NB4 (cell line): Measurements from ENCODE around the gene CLASP2.

Experiments
- MYC ChIP-seq: IDR thresholded peaks from 2 replicates; pipeline ENCODE4 v1.6.1; 2011; ENCODE audit warnings: low read depth, low read length
- POLR2A ChIP-seq: IDR thresholded peaks from 2 replicates; pipeline ENCODE4 v1.6.1; 2011; ENCODE audit warnings: mild to moderate bottlenecking; ENCODE audit not compliant: insufficient read length; ENCODE audit errors: extremely low read depth
- TF ChIP-seq, protein P1 (sequence below): IDR thresholded peaks from 2 replicates; pipeline ENCODE4 v1.6.1; 2011; ENCODE audit warnings: low read depth, low read length
- TF ChIP-seq, protein P2 (sequence below): IDR thresholded peaks from one replicate; pipeline ENCODE4 v1.5.1; 2012; ENCODE audit warnings: low read depth, low read length

GRCh38 chr3:33663042-33663441, 55.0 kb downstream of the CLASP2 start:
- TF ChIP-seq, protein P1, sequence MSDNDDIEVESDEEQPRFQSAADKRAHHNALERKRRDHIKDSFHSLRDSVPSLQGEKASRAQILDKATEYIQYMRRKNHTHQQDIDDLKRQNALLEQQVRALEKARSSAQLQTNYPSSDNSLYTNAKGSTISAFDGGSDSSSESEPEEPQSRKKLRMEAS: no peak
- TF ChIP-seq, protein P2, sequence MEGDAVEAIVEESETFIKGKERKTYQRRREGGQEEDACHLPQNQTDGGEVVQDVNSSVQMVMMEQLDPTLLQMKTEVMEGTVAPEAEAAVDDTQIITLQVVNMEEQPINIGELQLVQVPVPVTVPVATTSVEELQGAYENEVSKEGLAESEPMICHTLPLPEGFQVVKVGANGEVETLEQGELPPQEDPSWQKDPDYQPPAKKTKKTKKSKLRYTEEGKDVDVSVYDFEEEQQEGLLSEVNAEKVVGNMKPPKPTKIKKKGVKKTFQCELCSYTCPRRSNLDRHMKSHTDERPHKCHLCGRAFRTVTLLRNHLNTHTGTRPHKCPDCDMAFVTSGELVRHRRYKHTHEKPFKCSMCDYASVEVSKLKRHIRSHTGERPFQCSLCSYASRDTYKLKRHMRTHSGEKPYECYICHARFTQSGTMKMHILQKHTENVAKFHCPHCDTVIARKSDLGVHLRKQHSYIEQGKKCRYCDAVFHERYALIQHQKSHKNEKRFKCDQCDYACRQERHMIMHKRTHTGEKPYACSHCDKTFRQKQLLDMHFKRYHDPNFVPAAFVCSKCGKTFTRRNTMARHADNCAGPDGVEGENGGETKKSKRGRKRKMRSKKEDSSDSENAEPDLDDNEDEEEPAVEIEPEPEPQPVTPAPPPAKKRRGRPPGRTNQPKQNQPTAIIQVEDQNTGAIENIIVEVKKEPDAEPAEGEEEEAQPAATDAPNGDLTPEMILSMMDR: no peak
- no peak for TF ChIP-seq POLR2A
- TF ChIP-seq MYC: no peak
